ENCODE measurements around the gene NFATC1.

NFATC1 gene

GRCh38 chr18:79520478-79521390, 125.0 kb downstream of the NFATC1 start:
- H3K4me3 ChIP-seq (ENCODE audit: low read depth, low read length), result no peak overlapping the region
- TF ChIP-seq, protein P1, sequence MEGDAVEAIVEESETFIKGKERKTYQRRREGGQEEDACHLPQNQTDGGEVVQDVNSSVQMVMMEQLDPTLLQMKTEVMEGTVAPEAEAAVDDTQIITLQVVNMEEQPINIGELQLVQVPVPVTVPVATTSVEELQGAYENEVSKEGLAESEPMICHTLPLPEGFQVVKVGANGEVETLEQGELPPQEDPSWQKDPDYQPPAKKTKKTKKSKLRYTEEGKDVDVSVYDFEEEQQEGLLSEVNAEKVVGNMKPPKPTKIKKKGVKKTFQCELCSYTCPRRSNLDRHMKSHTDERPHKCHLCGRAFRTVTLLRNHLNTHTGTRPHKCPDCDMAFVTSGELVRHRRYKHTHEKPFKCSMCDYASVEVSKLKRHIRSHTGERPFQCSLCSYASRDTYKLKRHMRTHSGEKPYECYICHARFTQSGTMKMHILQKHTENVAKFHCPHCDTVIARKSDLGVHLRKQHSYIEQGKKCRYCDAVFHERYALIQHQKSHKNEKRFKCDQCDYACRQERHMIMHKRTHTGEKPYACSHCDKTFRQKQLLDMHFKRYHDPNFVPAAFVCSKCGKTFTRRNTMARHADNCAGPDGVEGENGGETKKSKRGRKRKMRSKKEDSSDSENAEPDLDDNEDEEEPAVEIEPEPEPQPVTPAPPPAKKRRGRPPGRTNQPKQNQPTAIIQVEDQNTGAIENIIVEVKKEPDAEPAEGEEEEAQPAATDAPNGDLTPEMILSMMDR (IDR thresholded peaks at IDR 0.05; ENCODE audit: low read depth, low read length), result no peak

DNA sequence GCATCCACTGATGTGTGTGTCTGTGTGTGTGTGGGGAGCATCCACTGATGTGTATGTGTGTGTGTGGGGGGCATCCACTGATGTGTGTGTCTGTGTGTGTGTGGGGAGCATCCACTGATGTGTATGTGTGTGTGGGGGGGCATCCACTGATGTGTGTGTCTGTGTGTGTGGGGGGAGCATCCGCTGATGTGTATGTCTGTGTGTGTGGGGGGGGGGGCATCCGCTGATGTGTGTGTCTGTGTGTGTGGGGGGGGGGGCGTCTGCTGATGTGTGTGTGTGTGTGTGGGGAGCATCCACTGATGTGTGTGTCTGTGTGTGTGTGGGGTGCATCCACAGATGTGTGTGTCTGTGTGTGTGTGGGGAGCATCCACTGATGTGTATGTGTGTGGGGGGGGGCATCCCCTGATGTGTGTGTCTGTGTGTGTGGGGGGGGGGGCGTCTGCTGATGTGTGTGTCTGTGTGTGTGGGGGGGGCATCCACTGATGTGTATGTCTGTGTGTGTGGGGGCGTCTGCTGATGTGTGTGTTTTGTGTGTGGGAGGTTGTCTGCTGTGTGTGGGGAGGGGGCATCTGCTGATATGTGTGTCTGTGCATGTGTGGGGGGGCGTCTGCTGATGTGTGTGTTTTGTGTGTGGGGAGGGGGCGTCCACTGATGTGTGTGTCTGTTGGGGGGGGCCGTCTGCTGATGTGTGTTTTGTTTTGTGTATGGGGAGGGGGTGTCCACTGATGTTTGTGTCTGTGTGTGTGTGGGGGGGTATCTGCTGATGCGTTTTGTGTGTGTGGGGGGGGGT, 125.9 kb downstream of the NFATC1 start:
- no peak overlapping the region for H3K4me3 ChIP-seq (ENCODE audit: low read depth, low read length)
- TF ChIP-seq, protein P1 (IDR thresholded peaks at IDR 0.05; ENCODE audit: low read depth, low read length), result no peak

GRCh38 chr18:79522451-79523205, 126.9 kb downstream of the NFATC1 start:
- TF ChIP-seq, protein P1 (IDR thresholded peaks at IDR 0.05; ENCODE audit: low read depth, low read length), result no peak
- H3K4me3 ChIP-seq (ENCODE audit: low read depth, low read length), result no peak overlapping the region

DNA sequence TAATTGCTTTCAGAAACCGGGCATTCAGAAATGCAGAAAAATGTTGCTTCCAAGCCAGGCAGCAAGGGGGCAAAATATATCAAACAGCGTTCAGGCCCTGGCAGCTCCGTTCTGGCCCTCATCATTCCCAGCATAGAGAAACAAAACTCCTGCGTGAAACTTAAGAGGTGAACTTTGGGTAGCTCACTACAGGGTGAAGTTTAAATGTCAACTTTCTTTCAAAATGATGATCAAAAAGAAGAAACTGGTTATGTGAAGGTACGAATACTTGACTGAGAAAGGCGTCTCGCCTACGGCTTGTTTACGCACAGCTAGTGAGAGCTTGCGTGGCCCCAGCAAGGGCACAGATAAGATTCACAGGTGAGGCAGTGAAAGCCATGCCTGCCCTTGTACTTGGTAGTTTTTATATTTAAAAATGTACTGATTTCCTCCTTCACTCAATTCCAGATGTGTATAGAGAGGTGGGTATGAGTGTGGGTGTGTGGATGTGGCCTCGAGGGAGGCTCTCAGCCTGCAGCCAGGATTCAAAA, 127.5 kb downstream of the NFATC1 start:
- TF ChIP-seq, protein P1 (IDR thresholded peaks at IDR 0.05; ENCODE audit: low read depth, low read length), result no peak
- no peak overlapping the region for H3K4me3 ChIP-seq (ENCODE audit: low read depth, low read length)

DNA sequence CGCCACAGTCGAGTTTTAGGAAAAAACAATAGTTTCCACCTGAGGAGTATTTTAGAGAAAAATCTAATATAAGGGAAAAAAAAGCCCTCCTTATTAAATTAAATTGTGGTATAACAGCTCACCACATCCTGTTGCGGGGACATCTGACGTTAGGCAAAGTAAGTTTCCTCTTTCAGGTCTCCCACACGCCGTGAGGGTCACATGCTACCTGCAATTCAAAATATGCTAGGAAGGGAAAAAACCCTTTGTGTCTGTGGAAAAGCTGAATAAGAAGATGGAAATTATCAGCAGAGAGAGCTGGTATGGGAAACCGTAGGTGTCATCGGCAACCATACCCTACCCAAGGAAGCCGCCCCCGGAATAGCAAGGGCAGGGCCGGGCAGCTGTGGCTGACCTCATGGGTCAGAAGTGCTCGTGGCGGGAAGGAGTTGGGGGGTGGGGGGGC, 128.0 kb downstream of the NFATC1 start:
- TF ChIP-seq, protein P1 (IDR thresholded peaks at IDR 0.05; ENCODE audit: low read depth, low read length), result no peak
- H3K4me3 ChIP-seq (ENCODE audit: low read depth, low read length), result no peak overlapping the region

- H3K4me3 ChIP-seq (ENCODE audit: low read depth, low read length), result no peak overlapping the region
Measured at GRCh38 chr18:79524181-79525078, 128.7 kb downstream of the NFATC1 start.

More at GRCh38 chr18:79524181-79525078, 128.7 kb downstream of the NFATC1 start:
- TF ChIP-seq, protein P1 (IDR thresholded peaks at IDR 0.05; ENCODE audit: low read depth, low read length), result no peak
